Fibroblast of lung (primary cell): ENCODE measurements around the gene DPEP1. TPM values are rescaled to one million over a fixed set of nuclear protein-coding genes. Genes with fewer than 3 reads are reported as not detected.
"Not testable (repeated sequence)": the region's sequence is repeated elsewhere in the genome, so short reads cannot be mapped to it uniquely, and the experiment has no call there.

Experiments used
- DNase-seq, 2 donors: peaks; one replicate each; pipeline versions ENCODE4 v3.0.0 to v3.0.0-alpha.2; 2010; ENCODE audit warnings: low read depth in 2 of 2
- H2AFZ ChIP-seq: 2 replicates; pipeline ENCODE4 v1.5.1; 2012; ENCODE audit warnings: low read length, control low read depth, inconsistent platforms
- H3K27ac ChIP-seq: 2 replicates; pipeline ENCODE4 v1.5.1; 2011; ENCODE audit warnings: low read length, control low read depth; ENCODE audit not compliant: insufficient read depth
- H3K27me3 ChIP-seq: 2 replicates; pipeline ENCODE4 v1.5.1; 2011; ENCODE audit warnings: mild to moderate bottlenecking, low read length; ENCODE audit not compliant: control insufficient read depth, insufficient read depth
- H3K36me3 ChIP-seq: 2 replicates; pipeline ENCODE4 v1.5.1; 2011; ENCODE audit warnings: low read length; ENCODE audit not compliant: control insufficient read depth, insufficient read depth
- H3K4me1 ChIP-seq: 2 replicates; pipeline ENCODE4 v1.5.1; 2011; ENCODE audit warnings: low read length; ENCODE audit not compliant: control insufficient read depth, insufficient read depth; ENCODE audit errors: extremely low read depth
- H3K4me2 ChIP-seq: 2 replicates; pipeline ENCODE4 v1.5.1; 2011; ENCODE audit warnings: low read length, control low read depth; ENCODE audit not compliant: insufficient read depth; ENCODE audit errors: extremely low read depth
- H3K4me3 ChIP-seq, 4 experiments: fragments of 200-600 bp in 1 of 4; sonication (generic) in 1 of 4; replicated peaks in 1 of 4; 2 replicates each; pipeline ENCODE4 v1.5.1; 2011 to 2016; ENCODE audit warnings: low read length in 4 of 4, low read depth in 3 of 4, mild to moderate bottlenecking in 3 of 4, control low read depth in 2 of 4, inconsistent platforms in 1 of 4, mixed read lengths in 1 of 4; ENCODE audit not compliant: insufficient read depth in 1 of 4; ENCODE audit errors: control extremely low read depth in 1 of 4
- H3K79me2 ChIP-seq: 2 replicates; pipeline ENCODE4 v1.5.1; 2012; ENCODE audit warnings: mild to moderate bottlenecking, low read length, inconsistent platforms; ENCODE audit not compliant: control insufficient read depth, insufficient read depth
- H3K9ac ChIP-seq: 2 replicates; pipeline ENCODE4 v1.5.1; 2011; ENCODE audit warnings: mild to moderate bottlenecking, low read length, control low read depth; ENCODE audit not compliant: insufficient read depth
- H3K9me3 ChIP-seq: 2 replicates; pipeline ENCODE4 v1.5.1; 2012; ENCODE audit warnings: low read depth, low read length; ENCODE audit not compliant: control insufficient read depth, insufficient read depth
- H4K20me1 ChIP-seq: 2 replicates; pipeline ENCODE4 v1.5.1; 2011; ENCODE audit warnings: low read length; ENCODE audit not compliant: control insufficient read depth, insufficient read depth; ENCODE audit errors: extremely low read depth
- EZH2 ChIP-seq: IDR thresholded peaks from 2 replicates; pipeline ENCODE4 v1.5.1; 2012; ENCODE audit warnings: low read length, control low read depth, mild to moderate bottlenecking; ENCODE audit errors: missing control alignments
- polyA plus RNA-seq, 2 donors: library from polyadenylated mRNA; depleted of rRNA in 1 of 2; stranded (reverse) in 1 of 2; unstranded in 1 of 2; fragments of >200 nt; gene quantifications; 2 replicates each; pipeline ENCODE4 v1.2.1, GENCODE V29; 2011 to 2012; ENCODE audit warnings: missing spikeins in 1 of 2
- total RNA-seq: library from RNA; depleted of rRNA; stranded (reverse); fragments of >200 nt; gene quantifications from 2 replicates; pipeline ENCODE4 v1.2.1, GENCODE V29; 2014
- TF ChIP-seq, protein P1 (sequence below), 2 donors: IDR thresholded peaks in 1 of 2; conservative IDR thresholded peaks in 1 of 2; 1 replicate in 1 of 2; 2 replicates in 1 of 2; pipeline ENCODE4 v1.5.1; 2011 to 2012; ENCODE audit warnings: low read length in 2 of 2, control low read depth in 1 of 2, inconsistent platforms in 1 of 2, low read depth in 1 of 2, mild to moderate bottlenecking in 1 of 2

Gene DPEP1
- total and polyA plus RNA-seq, 2 donors (not counting 1 experiment from before 2014, with no cell fraction given), result 0.17 TPM; not detected in 1

DNA sequence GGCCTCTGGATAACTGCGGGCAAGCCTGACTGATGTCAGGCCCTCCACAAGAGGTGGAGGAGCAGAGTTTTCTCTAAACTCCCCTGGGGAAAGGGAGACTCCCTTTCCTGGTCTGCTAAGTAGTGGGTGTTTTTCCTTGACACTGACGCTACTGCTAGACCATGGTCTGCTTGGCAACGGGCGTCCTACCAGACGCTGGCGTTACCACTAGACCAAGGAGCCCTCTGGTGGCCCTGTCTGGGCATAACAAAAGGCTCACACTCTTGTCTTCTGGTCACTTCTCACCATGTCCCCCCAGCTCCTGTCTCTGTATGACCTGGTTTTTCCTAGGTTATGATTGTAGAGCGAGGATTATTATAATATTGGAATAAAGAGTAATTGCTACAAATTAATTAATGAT lies 53.6 kb downstream of the DPEP1 start:
- H3K79me2 ChIP-seq, H3K4me2 ChIP-seq, H3K4me3 ChIP-seq, H3K36me3 ChIP-seq, H3K27ac ChIP-seq, H3K9ac ChIP-seq, H3K4me1 ChIP-seq, H2AFZ ChIP-seq, H3K27me3 ChIP-seq, H4K20me1 ChIP-seq, H3K9me3 ChIP-seq: not testable (repeated sequence)
- peak; percentile 40 for DNase-seq
- TF ChIP-seq, protein P1, sequence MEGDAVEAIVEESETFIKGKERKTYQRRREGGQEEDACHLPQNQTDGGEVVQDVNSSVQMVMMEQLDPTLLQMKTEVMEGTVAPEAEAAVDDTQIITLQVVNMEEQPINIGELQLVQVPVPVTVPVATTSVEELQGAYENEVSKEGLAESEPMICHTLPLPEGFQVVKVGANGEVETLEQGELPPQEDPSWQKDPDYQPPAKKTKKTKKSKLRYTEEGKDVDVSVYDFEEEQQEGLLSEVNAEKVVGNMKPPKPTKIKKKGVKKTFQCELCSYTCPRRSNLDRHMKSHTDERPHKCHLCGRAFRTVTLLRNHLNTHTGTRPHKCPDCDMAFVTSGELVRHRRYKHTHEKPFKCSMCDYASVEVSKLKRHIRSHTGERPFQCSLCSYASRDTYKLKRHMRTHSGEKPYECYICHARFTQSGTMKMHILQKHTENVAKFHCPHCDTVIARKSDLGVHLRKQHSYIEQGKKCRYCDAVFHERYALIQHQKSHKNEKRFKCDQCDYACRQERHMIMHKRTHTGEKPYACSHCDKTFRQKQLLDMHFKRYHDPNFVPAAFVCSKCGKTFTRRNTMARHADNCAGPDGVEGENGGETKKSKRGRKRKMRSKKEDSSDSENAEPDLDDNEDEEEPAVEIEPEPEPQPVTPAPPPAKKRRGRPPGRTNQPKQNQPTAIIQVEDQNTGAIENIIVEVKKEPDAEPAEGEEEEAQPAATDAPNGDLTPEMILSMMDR (conservative IDR thresholded peaks at IDR 0.05 in 1 of 2, IDR thresholded peaks at IDR 0.05 in 1 of 2; ENCODE audit: low read depth in 1 of 2, low read length in 2 of 2), result peak; percentile 38 to 47

DNA sequence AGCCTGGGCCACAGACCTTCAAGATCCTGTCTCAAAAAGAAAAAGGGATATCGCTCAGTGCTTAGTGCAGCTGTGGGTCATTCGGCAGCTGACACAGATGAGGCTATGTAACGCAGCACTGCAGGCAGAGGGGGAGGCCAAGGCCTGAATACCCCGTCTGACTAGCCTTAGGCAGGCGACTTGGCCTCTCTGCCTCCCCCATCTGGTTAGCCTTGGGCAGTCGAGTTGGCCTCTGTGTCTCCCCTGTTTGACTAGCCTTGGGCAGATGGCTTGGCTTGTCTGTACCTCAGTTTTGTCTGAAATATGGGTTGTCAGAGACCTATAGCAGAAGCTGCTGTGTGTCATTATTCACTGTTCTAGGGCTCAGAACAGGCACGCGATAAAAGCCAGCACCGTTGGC lies 54.2 kb downstream of the DPEP1 start:
- Histone ChIP-seq H3K4me3 (no peak overlapping the region), H2AFZ (no peak overlapping the region), H3K27me3 (no peaks in the 10 kb centered on the region), H3K4me1 (no peaks in the 10 kb centered on the region), H3K79me2 (no peaks in the 10 kb centered on the region), H3K36me3 (peaks cover 2% of the 10 kb centered on the region), H3K4me2 (no peak overlapping the region), H4K20me1 (no peaks in the 10 kb centered on the region), H3K27ac (no peak overlapping the region), H3K9ac (no peak overlapping the region), H3K9me3 (no peaks in the 10 kb centered on the region)
- TF ChIP-seq, protein P1 (conservative IDR thresholded peaks at IDR 0.05 in 1 of 2, IDR thresholded peaks at IDR 0.05 in 1 of 2; ENCODE audit: low read depth in 1 of 2, low read length in 2 of 2), result no peak
- TF ChIP-seq EZH2, result no peak
- no peak for DNase-seq

DNA sequence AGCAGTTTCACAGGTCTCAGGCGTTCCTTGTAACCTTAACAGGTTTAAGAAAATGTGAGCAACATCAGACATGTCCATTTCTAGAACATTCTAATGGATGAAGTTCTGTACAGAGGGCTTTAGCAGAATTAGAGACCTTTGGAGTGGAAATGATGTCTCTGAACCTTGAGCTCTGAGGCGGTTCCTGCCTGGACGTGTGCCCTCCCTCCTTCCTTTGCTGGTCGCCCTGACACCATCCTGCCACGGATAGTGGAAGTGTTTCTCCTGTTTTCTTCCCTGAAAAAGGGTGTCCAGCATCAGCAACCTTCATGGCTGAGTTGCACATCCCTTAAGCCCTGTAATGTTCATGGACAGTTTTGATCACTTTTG lies 55.3 kb downstream of the DPEP1 start:
- Histone ChIP-seq H3K36me3 (no peaks in the 10 kb centered on the region), H3K9me3 (no peaks in the 10 kb centered on the region), H3K79me2 (no peaks in the 10 kb centered on the region), H3K4me1 (no peaks in the 10 kb centered on the region), H3K4me2 (no peak overlapping the region), H4K20me1 (no peaks in the 10 kb centered on the region), H3K9ac (no peak overlapping the region), H3K4me3 (no peak overlapping the region), H3K27ac (no peak overlapping the region), H3K27me3 (no peaks in the 10 kb centered on the region), H2AFZ (no peak overlapping the region)
- DNase-seq, result no peak
- TF ChIP-seq EZH2, result no peak
- TF ChIP-seq, protein P1 (conservative IDR thresholded peaks at IDR 0.05 in 1 of 2, IDR thresholded peaks at IDR 0.05 in 1 of 2; ENCODE audit: low read depth in 1 of 2, low read length in 2 of 2), result no peak
